Testis (tissue), 2 donors: ENCODE measurements around the gene HK2.

Source experiments
- POLR2A ChIP-seq: fragments of 450-650 bp; IDR thresholded peaks from one replicate; pipeline ENCODE4 v1.6.1; 2017; ENCODE audit warnings: antibody characterized with exemption, mild to moderate bottlenecking, moderate library complexity
- TF ChIP-seq, protein P1 (sequence below), 3 experiments: fragments of 450-650 bp in 2 of 3; fragments of 200-600 bp in 1 of 3; sonication (generic) in 1 of 3; IDR thresholded peaks; one replicate each; pipeline ENCODE4 v1.5.1; 2016 to 2019; ENCODE audit warnings: antibody characterized with exemption in 3 of 3, mild to moderate bottlenecking in 2 of 3, moderate library complexity in 1 of 3

DNA sequence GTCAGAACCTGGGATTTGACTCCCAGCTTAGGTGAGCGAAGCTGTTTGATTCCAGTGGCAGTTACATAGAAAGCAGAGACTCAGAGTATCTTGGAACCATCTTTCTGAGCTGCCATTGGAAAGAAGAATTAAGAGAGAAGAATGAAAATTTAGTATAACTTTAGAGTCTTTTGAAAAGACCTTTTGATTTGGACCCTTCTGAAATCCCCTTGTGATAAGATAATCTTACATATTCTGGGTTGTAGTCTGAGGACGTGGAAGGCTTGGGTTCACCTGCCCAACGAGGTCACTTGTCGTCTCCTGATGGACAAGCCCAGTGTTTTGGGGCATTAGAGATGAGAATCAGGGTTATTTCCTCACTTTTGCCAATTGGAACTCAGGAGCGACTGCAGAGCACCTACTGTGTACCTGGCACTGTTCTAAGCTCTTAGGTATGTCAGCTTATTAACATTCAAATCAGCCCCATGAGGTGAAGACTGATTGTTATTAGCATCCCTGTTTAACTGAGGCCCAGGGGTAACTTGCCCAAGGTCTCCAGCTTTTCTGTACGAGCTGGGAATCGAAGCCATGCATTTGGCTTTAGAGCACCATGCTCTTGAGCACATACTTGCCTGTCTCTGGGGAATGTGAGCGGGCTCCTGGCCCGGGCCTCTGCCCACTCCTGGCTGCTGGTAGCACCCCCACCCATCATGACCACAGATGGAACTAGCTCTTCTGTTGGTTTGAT is 2.9 kb downstream of the HK2 start:
- no peak for TF ChIP-seq POLR2A
- TF ChIP-seq, protein P1, sequence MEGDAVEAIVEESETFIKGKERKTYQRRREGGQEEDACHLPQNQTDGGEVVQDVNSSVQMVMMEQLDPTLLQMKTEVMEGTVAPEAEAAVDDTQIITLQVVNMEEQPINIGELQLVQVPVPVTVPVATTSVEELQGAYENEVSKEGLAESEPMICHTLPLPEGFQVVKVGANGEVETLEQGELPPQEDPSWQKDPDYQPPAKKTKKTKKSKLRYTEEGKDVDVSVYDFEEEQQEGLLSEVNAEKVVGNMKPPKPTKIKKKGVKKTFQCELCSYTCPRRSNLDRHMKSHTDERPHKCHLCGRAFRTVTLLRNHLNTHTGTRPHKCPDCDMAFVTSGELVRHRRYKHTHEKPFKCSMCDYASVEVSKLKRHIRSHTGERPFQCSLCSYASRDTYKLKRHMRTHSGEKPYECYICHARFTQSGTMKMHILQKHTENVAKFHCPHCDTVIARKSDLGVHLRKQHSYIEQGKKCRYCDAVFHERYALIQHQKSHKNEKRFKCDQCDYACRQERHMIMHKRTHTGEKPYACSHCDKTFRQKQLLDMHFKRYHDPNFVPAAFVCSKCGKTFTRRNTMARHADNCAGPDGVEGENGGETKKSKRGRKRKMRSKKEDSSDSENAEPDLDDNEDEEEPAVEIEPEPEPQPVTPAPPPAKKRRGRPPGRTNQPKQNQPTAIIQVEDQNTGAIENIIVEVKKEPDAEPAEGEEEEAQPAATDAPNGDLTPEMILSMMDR (IDR thresholded peaks at IDR 0.05) = no peak
